ENCODE data around the gene AKAP9.
"Not testable (repeated sequence)": the region's sequence is repeated elsewhere in the genome, so short reads cannot be mapped to it uniquely, and the experiment has no call there.

The AKAP9 gene

GRCh38 chr7:91947948-91948347 is 7.3 kb downstream of the AKAP9 start:
- Histone ChIP-seq H3K27ac (no peak overlapping the region), H3K36me3 (peaks cover 14% of the 10 kb centered on the region), H3K4me3 (ENCODE audit: low read depth, low read length) (no peak overlapping the region), H3K9me3 (ENCODE audit: severe bottlenecking) (no peaks in the 10 kb centered on the region), H3K27me3 (ENCODE audit: insufficient read depth, low read depth, severe bottlenecking) (no peaks in the 10 kb centered on the region)
- TF ChIP-seq CTCF (IDR thresholded peaks at IDR 0.05; ENCODE audit: low read depth, low read length) = no peak
- DNase-seq = no peak

DNA sequence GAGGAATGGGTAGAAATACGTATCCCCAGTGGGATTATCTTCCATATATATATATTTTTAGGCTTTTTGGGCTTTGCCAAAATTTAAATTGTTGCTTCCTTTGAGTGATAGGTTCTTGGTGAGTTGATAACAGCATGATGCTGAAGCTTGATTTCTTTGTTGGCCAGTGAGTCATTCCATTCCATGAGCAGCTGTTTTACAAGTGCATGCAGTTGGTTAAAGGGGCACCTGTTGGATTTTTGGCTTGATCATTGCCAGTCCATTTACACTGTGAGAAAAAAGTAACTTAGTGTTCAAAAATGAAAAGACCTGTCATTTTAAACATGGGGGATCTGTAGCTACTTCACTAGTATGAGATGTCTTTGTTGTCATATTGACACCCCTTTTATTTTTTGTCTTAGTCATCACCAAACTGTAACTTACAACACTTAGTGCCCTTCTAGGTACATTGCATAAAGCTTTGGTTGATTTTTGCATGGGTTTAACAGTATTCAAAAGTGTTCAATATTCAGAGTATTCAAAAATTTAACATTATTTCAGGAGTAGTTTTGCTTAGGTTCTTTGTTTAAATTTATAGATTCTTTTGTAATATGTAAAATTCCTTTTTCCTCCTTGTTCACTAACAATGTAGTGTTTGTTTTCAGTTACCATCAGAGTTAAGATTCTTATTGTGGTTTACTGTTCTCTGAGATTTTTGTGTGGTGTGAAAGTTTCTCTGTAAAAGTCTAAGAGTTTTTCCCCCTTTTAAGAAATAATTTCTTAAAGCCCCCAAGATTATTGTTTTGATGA is 8.8 kb downstream of the AKAP9 start:
- no peak for DNase-seq
- no peaks in the 10 kb centered on the region for H3K27me3 ChIP-seq (ENCODE audit: insufficient read depth, low read depth, severe bottlenecking)
- H3K4me3 ChIP-seq (ENCODE audit: low read depth, low read length) = no peak overlapping the region
- peaks cover 14% of the 10 kb centered on the region for H3K36me3 ChIP-seq
- H3K27ac ChIP-seq = no peak overlapping the region
- TF ChIP-seq CTCF (IDR thresholded peaks at IDR 0.05; ENCODE audit: low read depth, low read length) = no peak
- no peaks in the 10 kb centered on the region for H3K9me3 ChIP-seq (ENCODE audit: severe bottlenecking)

GRCh38 chr7:91953618-91954017 is 13.0 kb downstream of the AKAP9 start:
- no peak for DNase-seq
- H3K9me3 ChIP-seq (ENCODE audit: severe bottlenecking) = no peaks in the 10 kb centered on the region
- H3K36me3 ChIP-seq = peaks cover 8% of the 10 kb centered on the region
- H3K27ac ChIP-seq = no peak overlapping the region
- no peak overlapping the region for H3K4me3 ChIP-seq (ENCODE audit: low read depth, low read length)
- no peak for TF ChIP-seq CTCF (IDR thresholded peaks at IDR 0.05; ENCODE audit: low read depth, low read length)
- H3K27me3 ChIP-seq (ENCODE audit: insufficient read depth, low read depth, severe bottlenecking) = no peaks in the 10 kb centered on the region

DNA sequence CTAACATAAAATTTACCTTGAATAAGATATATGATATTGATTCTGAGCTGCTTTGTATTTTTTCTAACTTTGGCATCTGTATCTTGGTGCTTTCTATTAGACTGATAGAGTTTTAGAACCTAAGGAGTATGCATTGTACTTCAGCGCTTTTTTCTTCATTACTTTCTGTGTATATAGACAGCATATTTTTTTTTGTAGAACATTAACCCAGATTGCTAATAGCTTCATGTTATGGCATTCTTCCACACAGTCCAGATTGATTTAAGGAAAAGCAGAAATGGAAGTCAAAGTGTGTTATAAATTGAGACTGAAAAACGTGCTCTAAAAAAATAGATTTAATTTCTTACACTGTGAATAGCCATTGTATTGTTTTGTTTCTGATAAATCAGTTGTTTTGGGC is 15.8 kb downstream of the AKAP9 start:
- not testable (repeated sequence) for H3K4me3 ChIP-seq (ENCODE audit: low read depth, low read length); H3K27ac ChIP-seq; H3K36me3 ChIP-seq; DNase-seq; H3K9me3 ChIP-seq (ENCODE audit: severe bottlenecking); H3K27me3 ChIP-seq (ENCODE audit: insufficient read depth, low read depth, severe bottlenecking)

GRCh38 chr7:91957232-91957631 is 16.6 kb downstream of the AKAP9 start:
- H3K9me3 ChIP-seq (ENCODE audit: severe bottlenecking) = no peaks in the 10 kb centered on the region
- no peak overlapping the region for H3K4me3 ChIP-seq (ENCODE audit: low read depth, low read length)
- no peak for DNase-seq
- H3K27ac ChIP-seq = no peak overlapping the region
- TF ChIP-seq CTCF (IDR thresholded peaks at IDR 0.05; ENCODE audit: low read depth, low read length) = no peak
- H3K36me3 ChIP-seq = peaks cover 3% of the 10 kb centered on the region
- H3K27me3 ChIP-seq (ENCODE audit: insufficient read depth, low read depth, severe bottlenecking) = no peaks in the 10 kb centered on the region

DNA sequence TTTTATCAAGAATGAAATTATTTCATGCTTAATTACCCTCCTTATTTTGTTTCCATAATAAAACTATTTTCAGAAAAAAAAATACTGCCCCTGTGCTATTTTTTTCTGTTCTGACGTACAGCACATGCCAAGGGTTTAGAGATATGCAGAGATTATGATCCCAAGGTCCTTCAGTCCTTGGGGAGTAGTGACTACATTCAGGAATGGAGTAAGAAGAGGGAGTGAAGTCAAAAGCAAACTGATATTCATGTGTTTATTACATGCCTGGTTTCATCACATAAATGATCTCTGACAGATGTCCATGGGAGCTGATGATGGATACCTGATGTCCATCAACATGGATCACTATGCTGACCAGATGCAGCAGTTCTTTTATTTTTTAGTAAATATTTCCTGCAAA is 17.2 kb downstream of the AKAP9 start:
- Histone ChIP-seq H3K27ac (no peak overlapping the region), H3K4me3 (ENCODE audit: low read depth, low read length) (no peak overlapping the region), H3K36me3 (peaks cover 3% of the 10 kb centered on the region), H3K27me3 (ENCODE audit: insufficient read depth, low read depth, severe bottlenecking) (no peaks in the 10 kb centered on the region), H3K9me3 (ENCODE audit: severe bottlenecking) (no peaks in the 10 kb centered on the region)
- no peak for DNase-seq
- TF ChIP-seq CTCF (IDR thresholded peaks at IDR 0.05; ENCODE audit: low read depth, low read length) = no peak

Measured in WERI-Rb-1 (cell line).